Endodermal cell (in vitro differentiated cells): ENCODE data around the gene ROBO1. TPM values are rescaled to one million over a fixed set of nuclear protein-coding genes. Genes with fewer than 3 reads are reported as not detected.

Source experiments
- DNase-seq: peaks from one replicate; pipeline ENCODE4 v3.0.0-alpha.2; 2017
- H3K27ac ChIP-seq: 2 replicates; pipeline ENCODE4 v1.5.1; 2013; ENCODE audit warnings: mild to moderate bottlenecking, low read depth, low read length, moderate library complexity
- H3K27me3 ChIP-seq: 2 replicates; pipeline ENCODE4 v1.6.1; 2013; ENCODE audit warnings: mild to moderate bottlenecking, low read length, moderate library complexity; ENCODE audit not compliant: insufficient read depth, control insufficient read depth, poor library complexity, severe bottlenecking
- H3K36me3 ChIP-seq: 2 replicates; pipeline ENCODE4 v1.7.0; 2013; ENCODE audit warnings: mild to moderate bottlenecking, low read length, moderate library complexity; ENCODE audit not compliant: control insufficient read depth, insufficient read depth
- H3K4me1 ChIP-seq: one replicate; pipeline ENCODE4 v1.7.0; 2013; ENCODE audit warnings: low read length; ENCODE audit not compliant: control insufficient read depth, insufficient read depth
- H3K4me3 ChIP-seq: 2 replicates; pipeline ENCODE4 v1.5.1; 2013; ENCODE audit warnings: mild to moderate bottlenecking, low read length, moderate library complexity
- H3K9ac ChIP-seq: 2 replicates; pipeline ENCODE4 v1.6.1; 2013; ENCODE audit warnings: mild to moderate bottlenecking, low read length, moderate library complexity; ENCODE audit not compliant: poor library complexity, severe bottlenecking; ENCODE audit errors: extremely low read depth
- H3K9me3 ChIP-seq: 2 replicates; pipeline ENCODE4 v1.6.1; 2013; ENCODE audit warnings: mild to moderate bottlenecking, low read length, moderate library complexity; ENCODE audit not compliant: control insufficient read depth
- H3K27ac Mint-ChIP-seq: 2 replicates; pipeline ENCODE4 v1.8.0; 2020; ENCODE audit warnings: mixed read lengths
- H3K27me3 Mint-ChIP-seq: 2 replicates; pipeline ENCODE4 v1.8.0; 2021; ENCODE audit warnings: mild to moderate bottlenecking, mixed read lengths; ENCODE audit not compliant: insufficient read depth
- H3K36me3 Mint-ChIP-seq: 2 replicates; pipeline ENCODE4 v1.8.0; 2020; ENCODE audit warnings: low read depth, mixed read lengths
- H3K4me1 Mint-ChIP-seq: 2 replicates; pipeline ENCODE4 v1.8.0; 2020; ENCODE audit warnings: mixed read lengths
- H3K4me3 Mint-ChIP-seq: 2 replicates; pipeline ENCODE4 v1.8.0; 2020; ENCODE audit warnings: mild to moderate bottlenecking, moderate library complexity, mixed read lengths
- H3K9me3 Mint-ChIP-seq: 2 replicates; pipeline ENCODE4 v1.8.0; 2020; ENCODE audit warnings: mild to moderate bottlenecking, mixed read lengths
- WGBS, 2 experiments: methylation state at CpG; one replicate each; pipeline versions ENCODE4 v1.1.5 to v1.1.7; 2013; ENCODE audit warnings: missing lambda C conversion rate in 2 of 2, mixed read lengths in 1 of 2; ENCODE audit not compliant: insufficient coverage in 1 of 2, insufficient read length in 1 of 2; 5-methylcytosine and 5-hydroxymethylcytosine counted together
- total RNA-seq, 2 donors: library from RNA; stranded (reverse); fragmentation: NEBNext Ultra II Directional in 1 of 2; extraction: Animal tissue kit (Norgen Biotek cat#: 25700) in 1 of 2; gene quantifications; 2 replicates in 1 of 2; 3 replicates in 1 of 2; pipeline ENCODE4 v1.2.1, GENCODE V29; 2021
- TF ChIP-seq, protein P1 (sequence below): fragments of 200-600 bp; sonication (generic); conservative IDR thresholded peaks from 2 replicates; pipeline ENCODE4 v1.5.0; 2021; ENCODE audit warnings: antibody characterized with exemption, mild to moderate bottlenecking

The ROBO1 gene
- total RNA-seq, 2 donors from 2014 or later = 74.8 to 75.9 TPM

- no CpG with 5 or more reads among the region's 1 CpG for WGBS, 2 experiments
- H3K9me3 Mint-ChIP-seq = no peaks in the 10 kb centered on the region
- Histone ChIP-seq H3K27me3 (no peaks in the 10 kb centered on the region), H3K9ac (no peak overlapping the region), H3K27ac (no peak overlapping the region), H3K36me3 (no peaks in the 10 kb centered on the region), H3K4me1 (no peaks in the 10 kb centered on the region), H3K4me3 (no peak overlapping the region), H3K9me3 (no peaks in the 10 kb centered on the region)
- TF ChIP-seq, protein P1, sequence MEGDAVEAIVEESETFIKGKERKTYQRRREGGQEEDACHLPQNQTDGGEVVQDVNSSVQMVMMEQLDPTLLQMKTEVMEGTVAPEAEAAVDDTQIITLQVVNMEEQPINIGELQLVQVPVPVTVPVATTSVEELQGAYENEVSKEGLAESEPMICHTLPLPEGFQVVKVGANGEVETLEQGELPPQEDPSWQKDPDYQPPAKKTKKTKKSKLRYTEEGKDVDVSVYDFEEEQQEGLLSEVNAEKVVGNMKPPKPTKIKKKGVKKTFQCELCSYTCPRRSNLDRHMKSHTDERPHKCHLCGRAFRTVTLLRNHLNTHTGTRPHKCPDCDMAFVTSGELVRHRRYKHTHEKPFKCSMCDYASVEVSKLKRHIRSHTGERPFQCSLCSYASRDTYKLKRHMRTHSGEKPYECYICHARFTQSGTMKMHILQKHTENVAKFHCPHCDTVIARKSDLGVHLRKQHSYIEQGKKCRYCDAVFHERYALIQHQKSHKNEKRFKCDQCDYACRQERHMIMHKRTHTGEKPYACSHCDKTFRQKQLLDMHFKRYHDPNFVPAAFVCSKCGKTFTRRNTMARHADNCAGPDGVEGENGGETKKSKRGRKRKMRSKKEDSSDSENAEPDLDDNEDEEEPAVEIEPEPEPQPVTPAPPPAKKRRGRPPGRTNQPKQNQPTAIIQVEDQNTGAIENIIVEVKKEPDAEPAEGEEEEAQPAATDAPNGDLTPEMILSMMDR = no peak
- no peaks in the 10 kb centered on the region for H3K27me3 Mint-ChIP-seq
- no peak for DNase-seq
- H3K4me3 Mint-ChIP-seq = no peak overlapping the region
- no peaks in the 10 kb centered on the region for H3K4me1 Mint-ChIP-seq
- H3K27ac Mint-ChIP-seq = no peak overlapping the region
- no peaks in the 10 kb centered on the region for H3K36me3 Mint-ChIP-seq
Measured at GRCh38 chr3:79414035-79414434, 353.8 kb downstream of the ROBO1 start.

DNA sequence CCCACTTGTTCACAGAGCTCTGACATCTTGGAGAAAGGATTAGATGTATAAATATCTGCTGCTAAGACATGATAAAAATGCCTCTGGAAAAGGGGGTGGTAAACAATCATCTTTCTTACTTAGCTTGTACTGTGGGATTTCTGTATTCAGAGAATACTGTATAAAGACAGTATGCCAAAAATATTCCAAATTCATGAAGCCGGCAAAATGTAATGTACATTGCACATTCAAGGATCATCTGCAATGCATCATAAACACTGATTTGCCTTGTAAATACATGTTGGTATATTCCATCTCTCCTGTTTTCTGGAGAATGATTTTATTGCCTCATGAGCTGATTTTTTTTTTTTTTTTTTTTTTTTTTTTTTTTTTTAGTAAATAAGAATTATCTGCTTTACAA is 355.3 kb downstream of the ROBO1 start:
- Histone ChIP-seq H3K27me3 (no peaks in the 10 kb centered on the region), H3K9ac (no peak overlapping the region), H3K9me3 (no peaks in the 10 kb centered on the region), H3K27ac (no peak overlapping the region), H3K4me3 (no peak overlapping the region), H3K36me3 (no peaks in the 10 kb centered on the region), H3K4me1 (no peaks in the 10 kb centered on the region)
- H3K9me3 Mint-ChIP-seq = no peaks in the 10 kb centered on the region
- no peak overlapping the region for H3K4me3 Mint-ChIP-seq
- H3K36me3 Mint-ChIP-seq = no peaks in the 10 kb centered on the region
- no peaks in the 10 kb centered on the region for H3K27me3 Mint-ChIP-seq
- H3K27ac Mint-ChIP-seq = no peak overlapping the region
- DNase-seq = no peak
- TF ChIP-seq, protein P1 = no peak
- no CpG with 5 or more reads among the region's 1 CpG for WGBS, 2 experiments
- H3K4me1 Mint-ChIP-seq = no peaks in the 10 kb centered on the region

DNA sequence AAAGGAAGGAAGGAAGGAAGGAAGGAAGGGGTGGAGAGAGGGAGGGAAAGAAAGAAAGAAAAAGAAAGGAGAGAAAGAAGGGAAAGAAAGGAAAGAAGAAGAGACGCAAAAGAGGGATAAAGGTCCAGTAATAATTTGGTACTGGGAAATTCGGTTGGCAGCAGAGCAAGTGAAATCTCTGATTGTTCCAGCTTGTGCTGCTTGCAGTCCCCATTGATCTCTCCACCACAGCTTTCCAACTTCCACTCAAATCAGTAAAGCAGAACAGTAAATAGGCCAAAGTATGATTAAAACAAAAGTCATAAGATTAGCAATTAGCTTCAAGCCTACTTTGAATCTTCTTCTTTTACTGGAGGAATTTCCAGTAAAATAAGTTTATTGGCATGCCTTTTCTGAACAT is 357.2 kb downstream of the ROBO1 start:
- TF ChIP-seq, protein P1 = no peak
- no peaks in the 10 kb centered on the region for H3K9me3 Mint-ChIP-seq
- H3K27ac Mint-ChIP-seq = no peak overlapping the region
- Histone ChIP-seq H3K4me1 (no peaks in the 10 kb centered on the region), H3K9ac (no peak overlapping the region), H3K36me3 (no peaks in the 10 kb centered on the region), H3K27ac (no peak overlapping the region), H3K4me3 (no peak overlapping the region), H3K9me3 (no peaks in the 10 kb centered on the region), H3K27me3 (no peaks in the 10 kb centered on the region)
- H3K36me3 Mint-ChIP-seq = no peaks in the 10 kb centered on the region
- no peak for DNase-seq
- no peak overlapping the region for H3K4me3 Mint-ChIP-seq
- no peaks in the 10 kb centered on the region for H3K4me1 Mint-ChIP-seq
- 88% methylated on average over 1 to 2 of the region's 2 CpGs for WGBS, 2 experiments
- H3K27me3 Mint-ChIP-seq = no peaks in the 10 kb centered on the region
